CD4-positive, CD25-positive, alpha-beta regulatory T cell (primary cell): ENCODE results near the gene MARCHF4. TPM values are rescaled to one million over a fixed set of nuclear protein-coding genes. Genes with fewer than 3 reads are reported as not detected.

ENCODE experiments used
- ATAC-seq, 2 donors: fragments of 150-1000 bp; cut with Tn5 transposase; one replicate each; pipeline ENCODE4 v1.10.0; 2021; ENCODE audit warnings: low read depth in 2 of 2, moderate number of reproducible peaks in 2 of 2, moderate library complexity in 1 of 2
- DNase-seq, 3 donors: peaks; one replicate each; pipeline versions ENCODE4 v3.0.0 to v3.0.0-alpha.2; 2012 to 2022; ENCODE audit warnings: mixed read lengths in 1 of 3
- H3K27ac ChIP-seq: one replicate; pipeline ENCODE4 v1.7.0; 2013; ENCODE audit warnings: mild to moderate bottlenecking, low read length; ENCODE audit not compliant: insufficient read depth, poor library complexity, severe bottlenecking
- H3K27me3 ChIP-seq: one replicate; pipeline ENCODE4 v1.7.0; 2013; ENCODE audit warnings: low read length; ENCODE audit not compliant: control insufficient read depth, insufficient read depth
- H3K36me3 ChIP-seq: one replicate; pipeline ENCODE4 v1.7.0; 2013; ENCODE audit warnings: mild to moderate bottlenecking, low read length, moderate library complexity; ENCODE audit not compliant: control insufficient read depth, insufficient read depth
- H3K4me1 ChIP-seq: 2 replicates; pipeline ENCODE4 v1.7.0; 2013; ENCODE audit warnings: mild to moderate bottlenecking, low read length; ENCODE audit not compliant: insufficient read depth, control insufficient read depth, poor library complexity, severe bottlenecking
- H3K4me3 ChIP-seq: one replicate; pipeline ENCODE4 v1.7.0; 2013; ENCODE audit warnings: low read depth, mild to moderate bottlenecking, low read length, moderate library complexity
- H3K9me3 ChIP-seq, 2 experiments: 1 replicate in 1 of 2; 2 replicates in 1 of 2; pipeline ENCODE4 v1.7.0; 2013; ENCODE audit warnings: low read length in 2 of 2, mild to moderate bottlenecking in 1 of 2, moderate library complexity in 1 of 2; ENCODE audit not compliant: control insufficient read depth in 2 of 2
- H3K27ac Mint-ChIP-seq, 3 donors: one replicate each; pipeline ENCODE4 v1.8.0; 2020 to 2022; ENCODE audit warnings: mild to moderate bottlenecking in 3 of 3, mixed read lengths in 3 of 3, moderate library complexity in 2 of 3
- H3K27me3 Mint-ChIP-seq: one replicate; pipeline ENCODE4 v1.8.0; 2022; ENCODE audit warnings: mild to moderate bottlenecking, mixed read lengths
- H3K36me3 Mint-ChIP-seq: one replicate; pipeline ENCODE4 v1.8.0; 2020; ENCODE audit warnings: mixed read lengths
- H3K4me1 Mint-ChIP-seq, 4 donors: one replicate each; pipeline ENCODE4 v1.8.0; 2020 to 2022; ENCODE audit warnings: mixed read lengths in 4 of 4, mild to moderate bottlenecking in 1 of 4
- H3K4me3 Mint-ChIP-seq, 4 donors: one replicate each; pipeline ENCODE4 v1.8.0; 2020 to 2022; ENCODE audit warnings: mild to moderate bottlenecking in 4 of 4, mixed read lengths in 4 of 4, moderate library complexity in 3 of 4
- H3K9me3 Mint-ChIP-seq, 7 donors: one replicate each; pipeline ENCODE4 v1.8.0; 2020 to 2022; ENCODE audit warnings: mixed read lengths in 7 of 7, mild to moderate bottlenecking in 3 of 7, moderate library complexity in 2 of 7
- polyA plus RNA-seq, 4 donors: library from polyadenylated mRNA; unstranded; fragments of 300-500 nt; fragmentation: Illumina TruSeq; gene quantifications; one replicate each; pipeline ENCODE4 v1.2.3, GENCODE V29; 2021
- total RNA-seq: library from RNA; stranded (reverse); gene quantifications from one replicate; pipeline ENCODE4 v1.2.3, GENCODE V29; 2022

Gene MARCHF4
- total and polyA plus RNA-seq, 5 donors from 2014 or later: not detected

GRCh38 chr2:216355711-216356110 lies 16.6 kb downstream of the MARCHF4 start:
- peaks cover 9 to 45% (median 35%) of the 10 kb centered on the region in 4 donors for H3K4me1 Mint-ChIP-seq
- no peak overlapping the region for H3K4me3 ChIP-seq
- no peaks in the 10 kb centered on the region for H3K9me3 ChIP-seq
- H3K27ac Mint-ChIP-seq: no peak overlapping the region
- DNase-seq (no peak), ATAC-seq (no peak)
- no peak overlapping the region for H3K4me3 Mint-ChIP-seq
- H3K36me3 ChIP-seq: no peaks in the 10 kb centered on the region
- no peaks in the 10 kb centered on the region for H3K36me3 Mint-ChIP-seq
- peaks cover 16% of the 10 kb centered on the region for H3K27me3 Mint-ChIP-seq
- H3K27me3 ChIP-seq: peaks cover 9% of the 10 kb centered on the region
- H3K4me1 ChIP-seq: peaks cover 39% of the 10 kb centered on the region
- H3K9me3 Mint-ChIP-seq: no peaks in the 10 kb centered on the region
- no peak overlapping the region for H3K27ac ChIP-seq

GRCh38 chr2:216354306-216354705 lies 18.0 kb downstream of the MARCHF4 start:
- Histone ChIP-seq H3K4me3 (no peak overlapping the region), H3K27ac (peak overlapping the region; percentile 7)
- H3K4me1 Mint-ChIP-seq: peaks cover 12 to 59% (median 47%) of the 10 kb centered on the region in 4 donors

GRCh38 chr2:216352653-216353270 lies 19.5 kb downstream of the MARCHF4 start:
- peaks cover 57% of the 10 kb centered on the region for H3K4me1 ChIP-seq
- peak overlapping the region; percentile 70 for H3K4me3 ChIP-seq
- peaks cover 0 to 2% (median 0%) of the 10 kb centered on the region in 7 donors for H3K9me3 Mint-ChIP-seq
- peak overlapping the region; percentile 60 for H3K27ac ChIP-seq
- H3K4me3 Mint-ChIP-seq: peak overlapping the region; percentile 77 to 88 (median 79)
- H3K36me3 ChIP-seq: no peaks in the 10 kb centered on the region
- H3K36me3 Mint-ChIP-seq: no peaks in the 10 kb centered on the region
- H3K27me3 ChIP-seq: no peaks in the 10 kb centered on the region
- DNase-seq (peak in 2 of 3 donors; percentile 70 to 82), ATAC-seq (peak; percentile 80 to 81)
- H3K9me3 ChIP-seq: no peaks in the 10 kb centered on the region
- peaks cover 20 to 72% (median 53%) of the 10 kb centered on the region in 4 donors for H3K4me1 Mint-ChIP-seq
- H3K27me3 Mint-ChIP-seq: peaks cover 1% of the 10 kb centered on the region
- peak overlapping the region; percentile 85 to 97 (median 89) for H3K27ac Mint-ChIP-seq

More at GRCh38 chr2:216354306-216354705, 18.0 kb downstream of the MARCHF4 start:
- Mint-ChIP-seq H3K9me3 (peaks cover 0 to 1% (median 0%) of the 10 kb centered on the region in 7 donors), H3K36me3 (no peaks in the 10 kb centered on the region), H3K4me3 (peak overlapping the region in 3 of 4 donors; percentile 8 to 80 (median 77)), H3K27ac (peak overlapping the region in 2 of 3 donors; percentile 17 to 89), H3K27me3 (peaks cover 6% of the 10 kb centered on the region)
- H3K9me3 ChIP-seq: no peaks in the 10 kb centered on the region
- H3K36me3 ChIP-seq: no peaks in the 10 kb centered on the region
- H3K4me1 ChIP-seq: peaks cover 52% of the 10 kb centered on the region
- DNase-seq (no peak), ATAC-seq (no peak)
- H3K27me3 ChIP-seq: peaks cover 5% of the 10 kb centered on the region

GRCh38 chr2:216351172-216351925 lies 20.9 kb downstream of the MARCHF4 start:
- no peaks in the 10 kb centered on the region for H3K27me3 Mint-ChIP-seq
- peaks cover 20 to 82% (median 61%) of the 10 kb centered on the region in 4 donors for H3K4me1 Mint-ChIP-seq
- Histone ChIP-seq H3K4me1 (peaks cover 64% of the 10 kb centered on the region), H3K9me3 (no peaks in the 10 kb centered on the region), H3K4me3 (no peak overlapping the region), H3K27me3 (no peaks in the 10 kb centered on the region), H3K27ac (no peak overlapping the region), H3K36me3 (no peaks in the 10 kb centered on the region)
- DNase-seq (no peak), ATAC-seq (no peak)
- peaks cover 3% of the 10 kb centered on the region for H3K36me3 Mint-ChIP-seq
- peak overlapping the region in 2 of 3 donors; percentile 33 to 89 for H3K27ac Mint-ChIP-seq
- peaks cover 0 to 2% (median 0%) of the 10 kb centered on the region in 7 donors for H3K9me3 Mint-ChIP-seq
- H3K4me3 Mint-ChIP-seq: peak overlapping the region in 2 of 4 donors; percentile 29 to 78

- peak overlapping the region; percentile 44 to 79 (median 79) for H3K27ac Mint-ChIP-seq
- peak; percentile 35 for ATAC-seq
- peaks cover 64% of the 10 kb centered on the region for H3K4me1 ChIP-seq
- peak in 1 of 3 donors; percentile 52 for DNase-seq
- H3K27me3 ChIP-seq: no peaks in the 10 kb centered on the region
- peaks cover 0 to 2% (median 0%) of the 10 kb centered on the region in 7 donors for H3K9me3 Mint-ChIP-seq
- H3K27ac ChIP-seq: no peak overlapping the region
- H3K36me3 ChIP-seq: no peaks in the 10 kb centered on the region
- H3K4me3 Mint-ChIP-seq: peak overlapping the region in 2 of 4 donors; percentile 50 to 60
- peaks cover 3% of the 10 kb centered on the region for H3K36me3 Mint-ChIP-seq
- no peak overlapping the region for H3K4me3 ChIP-seq
- H3K27me3 Mint-ChIP-seq: no peaks in the 10 kb centered on the region
- H3K4me1 Mint-ChIP-seq: peaks cover 20 to 80% (median 63%) of the 10 kb centered on the region in 4 donors
- no peaks in the 10 kb centered on the region for H3K9me3 ChIP-seq
These were observed 22.0 kb downstream of the MARCHF4 start for GRCh38 chr2:216350214-216350791.

- Histone ChIP-seq H3K27ac (no peak overlapping the region), H3K9me3 (no peaks in the 10 kb centered on the region), H3K27me3 (no peaks in the 10 kb centered on the region), H3K36me3 (no peaks in the 10 kb centered on the region), H3K4me3 (no peak overlapping the region), H3K4me1 (peaks cover 62% of the 10 kb centered on the region)
- Mint-ChIP-seq H3K27ac (peak overlapping the region in 1 of 3 donors; percentile 51), H3K4me1 (peaks cover 20 to 77% (median 59%) of the 10 kb centered on the region in 4 donors), H3K4me3 (peak overlapping the region; percentile 1 to 71 (median 8)), H3K36me3 (peaks cover 3% of the 10 kb centered on the region), H3K27me3 (no peaks in the 10 kb centered on the region), H3K9me3 (peaks cover 0 to 2% (median 0%) of the 10 kb centered on the region in 7 donors)
- no peak for ATAC-seq
- no peak for DNase-seq
These were observed 22.9 kb downstream of the MARCHF4 start for GRCh38 chr2:216349366-216349765.

GRCh38 chr2:216348756-216349308 lies 23.5 kb downstream of the MARCHF4 start:
- no peak overlapping the region for H3K27ac ChIP-seq
- H3K27me3 ChIP-seq: no peaks in the 10 kb centered on the region
- H3K36me3 ChIP-seq: no peaks in the 10 kb centered on the region
- no peak for ATAC-seq
- H3K4me1 ChIP-seq: peaks cover 56% of the 10 kb centered on the region
- peak in 1 of 3 donors; percentile 28 for DNase-seq
- H3K4me3 ChIP-seq: no peak overlapping the region
- peaks cover 3% of the 10 kb centered on the region for H3K36me3 Mint-ChIP-seq
- H3K27me3 Mint-ChIP-seq: no peaks in the 10 kb centered on the region
- H3K4me3 Mint-ChIP-seq: peak overlapping the region in 2 of 4 donors; percentile 1 to 14
- H3K9me3 ChIP-seq: no peaks in the 10 kb centered on the region
- no peak overlapping the region for H3K27ac Mint-ChIP-seq
- H3K4me1 Mint-ChIP-seq: peaks cover 20 to 73% (median 54%) of the 10 kb centered on the region in 4 donors
- peaks cover 0 to 2% (median 0%) of the 10 kb centered on the region in 7 donors for H3K9me3 Mint-ChIP-seq
